ENCODE data around the gene AGBL1.

The AGBL1 gene

DNA sequence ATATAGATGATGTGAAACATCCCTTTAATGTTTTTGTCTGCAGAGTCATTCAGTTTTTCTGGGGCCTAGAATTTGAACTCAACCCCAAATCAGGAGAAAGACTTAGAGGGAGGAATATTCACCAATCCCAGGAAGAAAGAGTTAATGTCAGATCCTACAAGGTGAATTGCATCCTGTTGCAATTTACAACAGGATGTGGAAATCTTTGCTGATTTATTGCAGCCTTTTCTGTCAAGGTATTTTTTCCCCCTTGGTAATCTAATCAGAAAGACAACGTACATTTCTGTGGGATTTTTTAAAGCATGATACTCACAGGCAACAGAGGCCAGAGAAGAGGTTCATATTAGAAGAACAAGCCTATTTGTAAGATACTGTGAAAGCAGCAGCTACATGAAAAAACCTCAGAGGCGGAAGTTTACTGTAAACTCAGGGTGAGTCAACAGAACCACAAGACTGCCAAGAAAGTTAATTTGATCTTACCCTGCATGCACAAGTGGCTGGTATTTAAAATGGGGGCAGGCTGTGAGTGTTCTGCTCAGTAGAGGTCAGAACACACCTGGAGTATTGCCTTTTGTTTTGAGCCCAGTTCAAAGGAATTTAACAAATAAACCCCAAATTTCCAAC is 531.9 kb downstream of the AGBL1 start:
- no peak for DNase-seq

DNA sequence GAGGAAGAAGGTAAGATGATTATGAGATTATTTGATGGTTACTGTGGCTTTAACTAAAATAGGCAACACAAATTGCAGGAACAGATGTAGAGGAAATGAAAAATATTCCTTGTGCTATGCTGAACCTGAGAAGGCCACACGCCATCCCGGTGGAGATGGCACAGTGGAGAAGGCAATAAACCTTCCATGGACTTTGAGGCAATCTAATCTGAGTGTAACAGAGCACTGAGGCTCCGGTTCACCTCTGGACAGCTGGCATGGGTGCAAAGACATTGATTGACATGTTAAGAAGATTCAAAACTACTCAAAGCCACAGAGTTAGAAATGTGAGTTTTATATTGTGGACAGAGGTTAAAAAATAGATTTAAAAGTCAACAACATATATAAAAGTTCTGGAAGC is 535.7 kb downstream of the AGBL1 start:
- no peak for DNase-seq

DNA sequence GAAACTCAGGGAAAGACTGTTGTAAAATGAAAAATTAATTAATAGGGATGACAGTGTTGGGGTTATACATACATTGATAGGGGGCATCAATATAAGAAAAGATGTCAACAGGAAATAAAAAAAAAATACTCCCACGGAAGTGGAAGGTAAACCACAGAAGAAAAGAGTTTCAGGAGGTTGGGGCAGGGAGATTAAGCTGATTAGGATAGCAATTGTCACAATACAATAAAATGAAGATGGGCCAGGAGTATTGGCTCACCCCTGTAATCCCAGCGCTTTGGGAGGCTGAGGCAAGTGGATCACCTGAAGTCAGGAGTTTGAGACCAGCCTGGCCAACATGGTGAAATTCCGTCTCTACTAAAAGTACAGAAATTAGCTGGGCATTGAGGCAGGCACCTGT is 536.1 kb downstream of the AGBL1 start:
- DNase-seq: no peak

DNA sequence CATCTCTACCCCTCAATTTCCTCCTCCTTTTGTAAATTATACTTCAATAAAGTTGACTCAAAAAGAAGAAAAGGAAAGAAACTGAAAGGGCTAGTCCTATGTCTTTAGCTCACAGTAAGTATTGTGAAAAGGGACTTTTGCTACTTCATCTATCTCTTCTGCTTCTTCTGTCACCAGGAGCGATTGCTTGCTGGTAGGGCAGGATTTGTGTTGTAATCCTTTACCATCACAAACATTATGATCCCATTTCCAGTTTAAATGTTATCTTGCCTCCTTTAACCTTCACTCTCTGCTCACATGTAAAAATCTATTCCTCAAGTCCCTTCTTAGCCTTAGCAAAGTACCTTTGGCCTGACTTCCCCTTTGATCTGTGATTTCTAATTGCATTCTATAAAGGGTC is 537.1 kb downstream of the AGBL1 start:
- no peak for DNase-seq

DNA sequence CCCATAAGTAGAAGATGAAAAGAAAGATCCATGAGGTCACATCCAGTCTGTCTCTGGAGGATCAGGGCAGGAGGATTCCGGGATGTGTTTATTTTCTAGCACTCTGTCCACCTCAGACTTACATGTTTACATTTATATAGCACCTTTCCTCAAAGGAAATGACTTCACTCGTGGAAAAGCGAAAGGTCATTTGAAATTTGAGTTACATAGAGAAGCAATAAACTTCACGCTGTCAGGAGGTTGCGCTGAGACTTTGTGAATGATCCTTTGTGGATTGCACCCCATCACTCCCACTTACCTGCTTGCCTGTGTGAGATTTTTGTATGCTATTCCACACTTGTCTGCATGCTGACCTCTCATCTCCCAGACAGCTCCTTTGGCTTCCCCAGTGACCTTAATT is 540.5 kb downstream of the AGBL1 start:
- no peak for DNase-seq

DNA sequence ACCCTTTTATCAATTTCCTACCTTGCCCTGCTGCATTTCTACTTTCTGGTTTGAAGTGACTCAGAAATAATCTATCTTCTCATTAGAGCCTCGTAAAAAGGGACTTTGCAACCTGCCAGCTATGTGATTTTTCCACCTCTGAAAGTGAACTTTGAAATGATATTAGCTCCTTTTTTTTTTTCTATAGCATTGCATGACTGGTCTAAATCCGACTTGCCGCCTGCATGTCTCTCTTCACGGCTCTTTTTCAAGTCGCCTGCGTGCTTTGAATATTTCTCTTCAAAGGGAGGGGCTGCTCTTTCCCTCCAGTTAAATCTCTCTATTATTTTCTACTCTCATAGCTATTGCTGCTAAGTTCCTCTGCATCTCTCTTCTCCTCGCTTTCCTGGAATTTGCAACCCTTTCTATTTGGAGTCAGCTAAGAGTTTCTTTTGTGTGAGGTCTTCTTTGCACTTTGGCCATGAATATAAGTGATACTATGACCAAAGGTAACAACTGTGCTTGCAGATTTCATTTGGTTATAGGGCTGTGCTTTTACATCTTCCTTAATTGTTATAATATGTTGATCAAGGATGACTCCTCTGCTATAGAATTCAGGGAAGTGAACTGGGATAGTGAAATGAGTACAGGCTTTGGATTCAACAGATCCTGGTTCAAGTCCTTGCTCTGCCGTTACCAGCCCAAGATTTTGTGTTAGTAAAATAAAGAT is 541.1 kb downstream of the AGBL1 start:
- DNase-seq: no peak

DNA sequence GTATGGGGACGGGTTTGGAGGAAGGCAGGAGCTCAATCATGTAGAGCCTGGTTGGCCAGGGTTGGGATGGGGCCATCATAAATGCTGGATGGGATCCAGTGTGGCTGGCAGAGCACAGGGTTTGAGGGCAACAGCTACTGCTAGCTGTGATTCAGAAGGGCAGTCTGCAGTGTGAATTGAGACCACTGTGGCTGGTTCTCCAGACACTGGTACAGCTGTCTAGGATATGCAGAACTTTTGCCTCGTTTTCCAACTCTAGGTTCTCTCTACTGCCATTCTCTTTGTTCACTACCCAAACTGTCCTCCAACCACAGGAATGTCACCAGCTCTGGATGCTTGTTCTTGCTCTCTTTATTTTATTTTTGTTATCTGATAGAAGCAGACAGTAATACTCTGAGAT is 543.6 kb downstream of the AGBL1 start:
- DNase-seq: no peak

DNA sequence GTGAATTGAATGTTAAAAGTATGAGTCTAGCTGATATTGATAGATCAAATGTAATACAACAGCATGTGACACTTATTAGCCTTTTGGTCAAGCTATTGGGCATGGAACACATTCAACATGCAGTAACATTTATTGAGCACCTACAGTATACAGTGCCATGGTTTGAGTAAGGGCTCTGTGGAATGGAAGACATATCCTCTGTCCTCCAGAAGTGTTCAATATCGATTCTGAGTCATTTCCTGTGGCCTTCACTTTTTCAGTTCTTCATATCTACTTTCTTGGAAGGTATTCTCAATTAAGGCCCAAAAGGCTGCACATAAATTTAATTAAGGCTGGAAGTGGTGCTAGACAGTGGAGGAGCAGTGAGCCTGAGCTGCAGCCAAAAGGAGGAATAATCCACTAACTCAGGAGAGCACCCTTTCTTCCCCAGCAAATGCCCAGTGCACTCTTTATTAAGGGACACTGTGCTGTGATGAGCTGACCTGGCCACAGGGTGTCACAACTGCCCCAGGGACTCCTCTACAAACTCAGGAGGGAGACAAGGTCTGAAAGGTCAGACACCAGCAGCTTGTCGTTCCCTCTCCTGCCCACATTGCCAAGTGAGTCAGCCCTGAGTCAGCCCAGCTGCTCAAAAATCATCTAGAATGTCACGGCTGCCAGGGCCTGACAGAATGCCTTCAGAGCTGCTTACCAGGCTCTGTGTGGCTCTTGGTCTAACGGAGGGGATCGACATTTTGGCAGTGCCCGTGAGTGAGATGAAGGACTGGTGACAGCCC is 544.8 kb downstream of the AGBL1 start:
- DNase-seq: no peak

DNA sequence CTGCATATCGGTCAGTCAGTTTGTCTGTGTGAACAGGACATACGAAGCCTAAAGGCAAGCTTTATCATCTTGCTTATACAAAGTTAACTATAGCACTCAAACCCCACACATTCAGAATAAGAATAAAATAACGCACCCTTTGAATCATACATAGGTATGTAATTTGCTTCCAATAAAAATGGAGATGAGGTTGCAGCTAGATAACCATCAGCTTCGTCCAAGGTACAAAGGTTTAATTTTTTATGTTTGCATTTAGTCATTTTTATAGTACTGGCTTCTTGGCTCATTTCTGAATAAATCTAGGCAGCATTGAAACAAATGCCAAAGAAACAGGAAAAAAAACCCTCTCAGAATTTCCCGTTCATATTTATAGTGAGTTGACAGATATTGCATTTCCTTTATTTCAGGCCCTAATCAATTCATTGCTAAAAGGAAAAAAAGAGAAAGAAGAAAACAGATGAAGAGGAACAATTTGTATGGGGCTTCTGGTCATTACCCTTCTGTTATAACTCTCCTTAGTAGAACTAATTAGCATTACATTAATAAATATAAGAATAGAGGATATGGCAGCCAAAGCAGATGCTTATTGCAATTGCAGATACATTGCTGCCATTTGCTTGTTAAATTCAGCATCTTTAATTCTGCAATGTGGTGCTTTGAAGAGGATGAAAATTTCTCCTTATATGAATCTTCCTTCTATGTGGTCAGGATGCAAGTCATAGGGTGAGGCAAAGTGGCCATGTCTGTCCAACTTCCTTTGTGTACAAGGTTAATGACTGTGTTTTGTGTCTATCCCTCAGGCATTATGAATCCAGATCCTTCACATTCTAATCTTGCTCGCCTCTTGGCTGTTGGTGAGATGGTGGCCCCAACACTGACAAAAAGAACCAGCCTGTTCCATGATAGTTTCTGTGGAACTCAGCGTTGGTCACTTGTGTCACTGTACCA is 550.0 kb downstream of the AGBL1 start:
- no peak for DNase-seq

DNA sequence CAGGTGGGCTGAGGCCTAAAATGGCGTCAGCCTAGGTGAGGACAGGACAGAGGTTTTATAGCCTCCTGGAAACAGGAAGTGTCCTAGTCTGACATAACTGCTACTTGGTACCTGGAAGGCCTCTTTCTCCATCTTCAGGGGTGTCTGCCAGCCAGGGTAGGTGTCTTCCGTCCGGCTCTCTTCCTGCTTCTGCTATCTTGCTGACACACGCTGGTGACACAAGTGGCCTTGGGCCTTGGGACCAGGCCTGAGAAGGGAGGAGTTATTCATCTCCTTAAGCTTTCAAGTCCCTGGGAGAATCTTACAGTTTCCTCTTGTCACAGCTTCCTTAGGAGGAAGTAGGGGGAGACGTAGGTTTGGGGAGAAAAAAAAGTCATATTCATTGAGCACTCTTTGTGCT is 551.3 kb downstream of the AGBL1 start:
- no peak for DNase-seq

DNA sequence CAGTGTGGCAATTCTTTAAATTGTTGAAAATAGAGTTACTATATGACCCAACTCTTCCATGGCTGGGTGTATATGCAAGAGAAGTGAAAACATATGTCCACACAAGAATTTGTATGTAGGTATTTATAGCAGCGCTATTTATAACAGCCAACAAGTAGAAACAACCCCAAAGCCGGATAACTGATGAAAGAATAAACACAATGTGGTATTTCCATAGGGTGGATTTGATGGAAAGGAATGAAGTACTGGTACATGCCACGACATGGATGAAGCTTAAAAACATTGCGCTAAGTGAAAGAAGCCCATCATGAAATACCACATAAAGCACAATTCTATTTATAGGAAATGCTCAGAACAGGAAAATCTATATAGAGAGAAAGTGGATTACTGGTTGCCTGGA is 554.5 kb downstream of the AGBL1 start:
- no peak for DNase-seq

DNA sequence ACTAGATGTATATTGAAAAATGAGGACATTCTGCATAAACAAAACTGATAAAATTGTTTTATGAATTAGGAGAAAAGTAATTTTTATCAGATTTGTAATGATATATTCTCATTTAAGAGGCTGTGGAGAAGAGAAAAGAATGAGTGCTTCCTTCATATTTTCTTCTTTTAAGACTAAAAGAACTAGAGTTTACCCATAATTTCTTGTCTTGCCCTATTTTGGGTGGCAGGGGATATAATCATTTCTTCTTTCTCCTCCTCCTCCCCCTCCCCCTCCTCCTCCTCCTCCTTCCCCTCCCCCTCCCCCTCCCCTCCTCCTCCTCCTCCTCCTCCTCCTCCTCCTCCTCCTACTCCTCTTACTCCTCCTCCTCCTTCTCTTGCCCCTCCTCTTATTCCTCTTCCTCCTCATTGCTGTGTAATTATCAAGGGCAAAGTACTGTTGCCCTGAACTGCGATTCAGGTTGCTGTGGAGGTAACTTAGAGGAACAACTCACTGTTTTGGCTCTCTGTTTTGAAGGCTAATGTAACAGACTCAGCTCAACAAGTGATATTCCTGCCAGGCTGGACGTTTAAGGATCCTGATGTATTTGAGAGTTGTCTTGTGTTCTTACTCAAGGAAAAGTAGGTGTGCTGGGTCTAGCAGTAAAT is 555.4 kb downstream of the AGBL1 start:
- DNase-seq: no peak

DNA sequence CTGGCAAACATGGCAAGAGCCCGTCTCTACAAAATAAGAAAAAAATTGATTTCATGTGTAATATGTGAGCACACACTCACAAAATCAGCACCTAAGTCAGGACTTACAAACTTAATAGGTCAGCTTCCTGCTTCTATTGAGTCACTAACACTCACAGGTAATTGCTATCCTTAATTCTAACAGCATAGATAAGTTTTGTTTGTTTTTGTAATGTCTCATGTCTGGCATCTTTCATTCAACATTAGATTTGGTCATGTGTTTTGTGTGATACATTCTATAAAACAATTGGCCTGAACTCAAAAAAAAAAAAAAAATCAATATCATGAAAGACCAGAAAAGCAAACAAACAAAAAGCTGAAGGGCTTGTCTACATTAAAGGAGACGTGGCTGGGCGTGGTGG is 564.7 kb downstream of the AGBL1 start:
- no peak for DNase-seq

DNA sequence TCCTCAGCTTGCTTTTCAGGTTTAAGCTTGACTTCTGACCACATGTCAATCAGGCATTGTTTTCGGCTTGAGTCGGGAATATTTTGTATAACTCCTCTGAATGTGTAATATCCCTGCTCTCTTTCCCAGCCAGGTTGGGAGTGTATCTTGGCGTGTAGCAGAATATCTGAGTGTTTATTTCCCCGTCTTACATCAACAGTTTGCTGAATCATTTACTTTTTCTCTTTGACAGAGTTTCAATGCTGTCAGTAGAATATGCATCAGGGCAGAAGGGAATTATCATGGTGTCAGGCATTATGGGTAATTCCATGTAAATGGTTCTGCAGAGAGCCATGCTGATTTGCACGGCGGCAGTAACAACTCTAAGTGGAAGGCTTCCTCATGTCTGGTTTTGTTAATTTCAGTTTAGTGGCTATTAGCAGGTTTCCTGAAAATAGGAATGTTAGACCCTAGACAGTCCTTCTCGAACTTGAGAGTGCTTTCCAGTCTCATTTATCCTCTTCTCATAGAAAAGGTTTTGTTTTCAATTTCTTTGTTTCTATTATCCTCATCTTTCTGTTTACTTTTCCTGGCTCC is 566.3 kb downstream of the AGBL1 start:
- DNase-seq: no peak

DNA sequence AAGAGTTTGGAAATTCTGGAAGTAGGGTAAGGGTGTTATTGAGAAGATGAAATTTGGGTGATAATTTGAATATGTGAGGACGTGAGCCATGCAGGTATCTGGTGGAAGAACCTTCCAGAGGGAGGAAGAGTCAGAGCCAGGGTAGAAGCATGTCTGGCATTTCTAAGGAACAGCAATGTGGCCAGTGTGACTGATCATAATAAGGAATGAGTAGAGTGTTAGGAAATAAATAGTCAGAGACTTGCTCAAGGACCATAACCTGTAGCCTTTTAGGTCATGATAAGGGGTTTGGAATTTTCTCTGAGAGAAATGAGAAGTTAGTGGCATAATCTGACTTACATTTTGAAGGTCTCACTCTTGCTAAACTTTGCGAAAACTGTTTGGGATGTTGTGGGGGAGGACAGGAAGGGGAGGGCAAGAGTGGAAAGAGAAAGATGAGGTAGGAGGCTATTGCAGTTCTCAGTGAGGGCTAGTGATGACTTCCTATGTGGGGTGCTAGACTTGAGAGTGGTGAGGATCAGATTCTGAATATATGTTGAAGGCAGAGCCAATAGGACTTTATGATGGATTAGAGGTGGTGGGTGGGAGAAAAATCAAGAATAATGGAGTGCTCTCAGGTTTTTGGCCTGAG is 568.3 kb downstream of the AGBL1 start:
- no peak for DNase-seq

DNA sequence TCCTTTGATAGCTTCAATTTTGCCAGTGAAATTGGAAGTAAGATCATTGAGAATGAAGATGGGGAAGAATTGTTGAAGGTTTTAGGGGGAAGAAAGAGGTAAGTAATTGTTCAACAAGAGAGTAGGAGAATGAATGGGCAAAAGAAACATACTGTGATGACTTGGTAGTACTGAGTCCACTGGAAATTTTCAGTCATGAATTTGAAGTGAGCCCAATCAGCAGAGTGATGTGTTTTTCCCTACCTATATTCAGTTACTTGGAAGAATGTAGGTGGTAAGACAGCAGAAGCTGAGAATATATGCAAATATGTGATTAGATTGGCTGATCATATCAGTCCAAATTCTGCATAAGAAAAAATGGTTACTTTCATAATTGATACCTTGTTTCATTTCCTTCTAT is 569.6 kb downstream of the AGBL1 start:
- DNase-seq: no peak

DNA sequence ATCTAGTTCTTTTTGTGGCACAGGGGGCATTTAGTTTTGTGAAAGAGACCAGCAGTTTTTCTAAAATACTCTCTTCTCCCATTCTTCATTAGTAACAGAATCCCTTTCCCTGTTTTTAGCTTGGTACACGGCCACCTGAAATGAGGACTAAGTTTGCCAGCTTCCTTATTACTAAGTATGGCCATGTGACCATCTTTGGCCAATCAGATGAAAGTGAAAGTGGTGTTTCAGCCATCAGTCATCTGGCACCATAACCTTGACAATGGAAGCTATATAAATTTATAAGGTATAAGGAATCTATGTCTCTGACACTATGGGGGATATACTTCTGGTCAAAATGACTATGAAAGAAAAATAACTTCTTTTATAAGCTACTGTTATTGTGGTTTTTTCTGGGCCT is 570.4 kb downstream of the AGBL1 start:
- DNase-seq: no peak

DNA sequence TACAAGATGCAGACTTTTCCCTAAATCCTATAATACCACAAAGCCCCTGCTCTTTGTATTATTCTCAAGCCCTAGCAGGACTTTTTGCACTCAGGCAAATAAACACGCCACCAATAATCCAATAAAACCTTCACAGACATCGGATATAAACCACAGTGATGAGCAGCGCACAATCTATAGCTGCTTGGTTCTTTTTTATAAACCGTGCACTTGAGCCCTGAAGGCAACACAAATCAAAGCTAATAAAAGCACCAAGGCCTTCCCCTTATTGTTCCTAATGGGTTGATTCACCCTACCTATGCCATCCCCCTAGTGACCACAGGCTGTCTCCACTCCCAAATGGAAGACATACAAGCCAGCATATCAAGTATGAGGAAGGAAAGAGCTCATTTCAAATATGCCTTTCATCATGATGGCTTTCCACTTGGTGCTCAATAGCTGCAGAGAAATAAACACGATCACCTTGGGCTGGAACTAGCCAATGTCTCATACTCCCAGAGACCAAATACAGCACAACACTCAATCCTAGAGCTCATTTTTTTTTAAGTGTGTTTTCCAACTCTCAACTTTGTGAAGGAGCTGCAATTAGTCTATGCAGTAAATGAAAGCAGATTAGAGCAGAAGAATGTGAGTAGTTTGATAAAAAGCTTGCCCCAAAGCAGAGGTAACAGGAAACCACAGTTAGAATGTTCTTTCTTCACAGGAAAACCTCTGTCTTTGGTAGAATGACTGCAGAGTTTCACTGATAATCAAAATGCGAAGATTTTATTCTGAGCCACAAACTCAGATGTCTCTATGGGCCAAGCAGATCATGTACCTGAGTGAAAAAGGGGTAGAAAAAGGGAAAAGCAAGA is 573.9 kb downstream of the AGBL1 start:
- no peak for DNase-seq

DNA sequence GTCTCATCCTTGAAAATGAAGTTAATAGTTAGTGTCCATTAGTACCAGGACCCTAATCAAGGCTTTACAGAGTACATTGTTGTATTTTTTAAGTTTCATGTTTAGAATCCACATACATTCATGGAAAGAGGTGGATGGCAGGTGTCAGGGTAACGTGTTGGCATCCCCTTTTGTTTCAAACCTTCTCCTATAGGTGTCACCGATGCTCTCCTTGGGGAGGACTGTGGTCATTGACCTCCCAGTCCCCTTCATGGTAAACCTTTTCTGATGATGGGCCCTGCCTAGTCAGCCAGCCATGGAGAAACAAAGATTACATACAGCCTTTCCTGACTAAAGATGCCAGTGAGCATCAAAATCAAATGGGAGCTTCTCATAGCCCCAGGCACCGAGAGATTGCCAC is 574.8 kb downstream of the AGBL1 start:
- no peak for DNase-seq

DNA sequence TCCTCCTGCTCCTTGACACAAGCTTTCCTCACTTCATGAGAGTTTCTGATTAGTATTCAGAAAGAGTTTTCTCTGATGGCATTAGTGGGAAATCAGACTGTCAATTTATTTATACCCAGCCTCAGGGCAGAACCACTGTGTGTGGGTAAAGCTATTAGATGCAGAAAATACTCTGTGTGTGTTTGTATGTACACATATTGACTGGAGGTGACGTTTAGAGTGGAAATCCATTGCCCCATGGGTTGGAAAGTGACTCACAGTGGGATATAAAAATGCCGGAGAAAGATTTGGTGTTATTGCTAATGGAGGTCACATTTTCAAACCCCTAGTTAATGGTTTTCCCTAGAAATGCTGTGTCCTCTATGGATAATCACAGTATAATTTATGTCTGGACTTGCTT is 577.6 kb downstream of the AGBL1 start:
- no peak for DNase-seq

Data from 8988T (cell line).